ENCODE measurements around the gene C19orf81. TPM values are rescaled to one million over a fixed set of nuclear protein-coding genes. Genes with fewer than 3 reads are reported as not detected.
"Not testable (repeated sequence)": the region's sequence is repeated elsewhere in the genome, so short reads cannot be mapped to it uniquely, and the experiment has no call there.

C19orf81 gene
- total RNA-seq, 1 donor from 2014 or later = not detected

GRCh38 chr19:50620394-50620906, 28.8 kb upstream of the C19orf81 start:
- H3K4me3 ChIP-seq; intact Hi-C loops (cut with DNase I); H3K4me1 ChIP-seq; H3K9me3 ChIP-seq; H3K27me3 ChIP-seq; DNase-seq (ENCODE audit: extremely low spot score in 2 of 2); H3K36me3 ChIP-seq; H3K27ac ChIP-seq: not testable (repeated sequence)

- Histone ChIP-seq H3K27me3 (no peaks in the 10 kb centered on the region), H3K4me1 (no peaks in the 10 kb centered on the region), H3K27ac (no peak overlapping the region), H3K36me3 (no peaks in the 10 kb centered on the region), H3K9me3 (no peaks in the 10 kb centered on the region), H3K4me3 (no peak overlapping the region)
- intact Hi-C loops (cut with DNase I) = no loop called here
- TF ChIP-seq CTCF (IDR thresholded peaks at IDR 0.05) (no peak), POLR2AphosphoS5 (IDR thresholded peaks at IDR 0.05; ENCODE audit: insufficient read depth in 1 of 2, low read depth in 1 of 2) (no peak), POLR2A (IDR thresholded peaks at IDR 0.05) (no peak)
- no peak for DNase-seq (ENCODE audit: extremely low spot score in 2 of 2)
Measured at GRCh38 chr19:50624949-50625600, 24.2 kb upstream of the C19orf81 start.

- Histone ChIP-seq H3K36me3 (no peaks in the 10 kb centered on the region), H3K4me3 (no peak overlapping the region), H3K27me3 (no peaks in the 10 kb centered on the region), H3K27ac (no peak overlapping the region), H3K4me1 (no peaks in the 10 kb centered on the region), H3K9me3 (no peaks in the 10 kb centered on the region)
- no peak for DNase-seq (ENCODE audit: extremely low spot score in 2 of 2)
- intact Hi-C loops (cut with DNase I) = no loop called here
- no peak for TF ChIP-seq POLR2A (IDR thresholded peaks at IDR 0.05)
- no peak for TF ChIP-seq CTCF (IDR thresholded peaks at IDR 0.05)
- TF ChIP-seq POLR2AphosphoS5 (IDR thresholded peaks at IDR 0.05; ENCODE audit: insufficient read depth in 1 of 2, low read depth in 1 of 2) = no peak
Measured at GRCh38 chr19:50626011-50626410, 23.2 kb upstream of the C19orf81 start.

- H3K27me3 ChIP-seq = no peaks in the 10 kb centered on the region
- TF ChIP-seq CTCF (IDR thresholded peaks at IDR 0.05) (no peak), POLR2A (IDR thresholded peaks at IDR 0.05) (no peak), POLR2AphosphoS5 (IDR thresholded peaks at IDR 0.05; ENCODE audit: insufficient read depth in 1 of 2, low read depth in 1 of 2) (no peak)
- H3K4me3 ChIP-seq = no peak overlapping the region
- H3K4me1 ChIP-seq = no peaks in the 10 kb centered on the region
- intact Hi-C loops (cut with DNase I) = no loop called here
- H3K27ac ChIP-seq = no peak overlapping the region
- H3K36me3 ChIP-seq = no peaks in the 10 kb centered on the region
- H3K9me3 ChIP-seq = no peaks in the 10 kb centered on the region
- no peak for DNase-seq (ENCODE audit: extremely low spot score in 2 of 2)
Measured at GRCh38 chr19:50626795-50627194, 22.4 kb upstream of the C19orf81 start.

GRCh38 chr19:50628146-50628545, 21.1 kb upstream of the C19orf81 start:
- Histone ChIP-seq H3K4me1 (no peaks in the 10 kb centered on the region), H3K4me3 (no peak overlapping the region), H3K27me3 (no peaks in the 10 kb centered on the region), H3K27ac (no peak overlapping the region), H3K9me3 (peaks cover 1% of the 10 kb centered on the region), H3K36me3 (no peaks in the 10 kb centered on the region)
- no peak for DNase-seq (ENCODE audit: extremely low spot score in 2 of 2)
- no peak for TF ChIP-seq POLR2A (IDR thresholded peaks at IDR 0.05)
- TF ChIP-seq CTCF (IDR thresholded peaks at IDR 0.05) = no peak
- no peak for TF ChIP-seq POLR2AphosphoS5 (IDR thresholded peaks at IDR 0.05; ENCODE audit: insufficient read depth in 1 of 2, low read depth in 1 of 2)
- intact Hi-C loops (cut with DNase I) = no loop called here

Measured in vagina (tissue), 2 donors.